ENCODE results near the gene DMRTA1.
"Not testable (repeated sequence)": the region's sequence is repeated elsewhere in the genome, so short reads cannot be mapped to it uniquely, and the experiment has no call there.

Gene DMRTA1, protein sequence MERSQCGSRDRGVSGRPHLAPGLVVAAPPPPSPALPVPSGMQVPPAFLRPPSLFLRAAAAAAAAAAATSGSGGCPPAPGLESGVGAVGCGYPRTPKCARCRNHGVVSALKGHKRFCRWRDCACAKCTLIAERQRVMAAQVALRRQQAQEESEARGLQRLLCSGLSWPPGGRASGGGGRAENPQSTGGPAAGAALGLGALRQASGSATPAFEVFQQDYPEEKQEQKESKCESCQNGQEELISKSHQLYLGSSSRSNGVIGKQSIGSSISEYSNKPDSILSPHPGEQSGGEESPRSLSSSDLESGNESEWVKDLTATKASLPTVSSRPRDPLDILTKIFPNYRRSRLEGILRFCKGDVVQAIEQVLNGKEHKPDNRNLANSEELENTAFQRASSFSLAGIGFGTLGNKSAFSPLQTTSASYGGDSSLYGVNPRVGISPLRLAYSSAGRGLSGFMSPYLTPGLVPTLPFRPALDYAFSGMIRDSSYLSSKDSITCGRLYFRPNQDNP

DNA sequence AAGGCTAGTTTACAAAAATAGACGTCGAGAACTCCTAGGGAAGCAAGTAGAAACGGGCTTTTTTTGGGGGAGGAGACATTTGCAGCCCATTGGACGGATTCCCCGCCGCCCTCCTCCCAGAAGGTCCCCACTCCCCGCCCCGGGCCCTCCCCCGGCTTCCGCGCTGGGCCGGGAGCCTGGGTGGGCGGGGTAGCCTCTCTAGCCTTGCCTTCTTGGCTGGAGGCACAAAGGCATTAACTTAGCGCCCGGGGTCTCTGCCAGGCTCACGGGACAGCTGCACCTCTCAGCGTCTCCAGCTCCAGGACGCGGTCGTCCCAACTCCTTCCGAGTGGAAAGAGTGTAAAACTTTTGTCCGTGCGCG lies at the start of gene DMRTA1:
TSS of gene DMRTA1 (plus strand) at position 236 of the 361 bp plus-strand sequence. CDS start 242 bp downstream, outside the sequence.
- FAIRE-seq, result no peak

DNA sequence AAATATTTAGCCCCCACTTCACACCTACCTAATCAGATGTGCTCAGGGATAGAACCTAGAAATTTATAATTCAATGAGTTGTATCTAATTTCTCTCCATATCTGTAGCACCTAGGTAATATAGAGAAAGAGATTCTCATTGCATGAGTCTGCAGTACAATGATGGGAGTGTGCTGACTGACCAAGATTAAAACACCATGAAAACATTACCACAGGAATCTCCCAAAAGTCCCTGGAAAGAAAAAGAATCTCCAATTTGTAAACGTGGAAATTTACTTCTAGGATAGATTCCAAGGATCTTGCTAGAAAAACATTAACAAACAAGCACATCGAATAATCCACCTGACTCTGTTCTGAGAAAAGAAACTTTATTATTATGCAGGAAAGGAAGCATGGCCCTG lies 45.0 kb upstream of the DMRTA1 start:
- no peak for FAIRE-seq

DNA sequence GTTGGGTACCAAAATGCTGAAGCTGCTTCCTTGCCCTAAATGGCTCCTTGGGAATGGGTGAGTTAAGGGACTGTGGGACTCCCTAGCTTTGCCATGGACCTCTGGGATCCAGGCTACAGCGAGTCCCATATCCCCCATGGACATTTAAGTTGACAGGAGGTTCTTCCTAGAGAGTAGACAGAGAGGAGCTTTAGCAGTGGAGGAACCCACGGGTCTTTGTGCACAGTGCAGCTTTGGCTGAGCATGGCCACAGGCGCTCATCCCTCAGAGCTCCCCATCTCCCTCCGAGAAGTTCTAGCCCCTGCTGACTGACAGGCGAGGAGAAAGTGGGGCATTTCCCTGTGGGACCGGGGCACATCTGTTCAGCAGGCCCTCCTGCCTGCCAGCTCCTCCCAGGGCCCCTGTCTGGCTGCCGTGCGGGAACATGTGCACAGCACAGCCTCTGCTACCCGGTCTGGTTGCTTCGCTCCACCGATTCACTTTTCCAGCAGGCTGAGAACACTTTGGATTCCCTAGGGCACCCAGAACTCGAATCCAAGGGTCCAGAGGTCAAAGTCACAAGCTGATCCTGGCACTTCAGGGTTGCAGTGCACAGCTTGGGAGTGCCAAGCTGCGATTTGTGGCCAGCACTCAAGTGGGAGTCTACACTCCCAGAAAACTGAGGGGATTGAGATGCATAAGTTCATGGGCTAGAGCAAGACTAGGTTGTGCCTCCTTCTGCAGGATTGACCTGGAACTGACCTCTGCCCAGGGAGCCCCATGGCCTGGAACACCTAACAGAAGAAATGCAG lies 40.6 kb upstream of the DMRTA1 start:
- no peak for FAIRE-seq

DNA sequence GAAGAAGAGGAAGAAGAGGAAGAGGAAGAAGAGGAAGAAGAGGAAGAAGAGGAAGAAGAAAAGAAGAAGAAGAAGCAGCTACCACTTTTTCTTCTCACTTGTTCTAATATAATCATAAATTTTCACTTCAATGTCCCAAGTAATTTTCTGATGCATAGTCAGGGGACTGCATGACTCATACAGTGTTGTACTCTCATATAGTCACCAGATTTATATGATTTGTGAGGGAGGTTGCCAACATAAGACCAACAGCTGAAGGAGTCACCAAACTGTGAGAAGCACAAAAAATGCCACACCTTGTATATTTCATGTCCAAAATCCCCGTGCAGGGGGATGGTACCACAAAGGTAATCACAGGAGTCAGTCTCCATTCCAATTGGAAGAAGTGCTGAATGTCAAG lies 32.7 kb upstream of the DMRTA1 start:
- no peak for FAIRE-seq

DNA sequence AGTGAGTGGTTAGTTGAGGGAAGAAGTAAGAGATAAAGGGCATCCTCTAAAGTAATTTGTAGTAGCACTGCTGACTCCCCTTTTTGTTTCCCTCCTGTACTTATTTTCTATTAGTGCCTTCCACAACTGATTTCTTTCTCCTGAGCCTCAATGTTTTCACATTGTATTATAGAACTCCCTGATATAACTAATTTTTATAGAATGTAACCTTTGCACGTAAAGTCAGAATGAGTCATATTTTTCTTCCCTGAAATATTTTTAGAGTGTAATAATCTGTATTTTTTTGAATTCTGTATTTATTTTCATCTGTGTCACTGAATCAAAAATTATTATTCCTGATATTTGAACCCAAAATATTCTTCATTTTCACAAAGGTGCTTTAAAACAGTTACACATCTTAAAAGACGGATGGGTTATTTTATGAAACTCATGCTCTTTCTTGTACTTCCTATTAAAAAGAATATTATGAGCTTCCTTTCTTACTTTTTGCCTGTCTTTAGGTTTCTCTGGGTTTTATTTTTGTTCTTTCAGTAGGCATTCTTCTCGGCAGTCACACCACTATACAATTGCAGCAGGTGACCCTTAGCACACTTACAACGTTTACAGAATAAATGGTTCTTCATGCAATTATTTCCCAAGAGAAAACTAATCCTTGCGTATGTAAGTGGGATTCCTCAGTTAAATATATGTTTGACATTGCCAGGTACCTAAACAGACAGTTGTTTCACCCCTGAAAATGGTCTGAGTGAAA lies 30.5 kb upstream of the DMRTA1 start:
- no peak for FAIRE-seq

DNA sequence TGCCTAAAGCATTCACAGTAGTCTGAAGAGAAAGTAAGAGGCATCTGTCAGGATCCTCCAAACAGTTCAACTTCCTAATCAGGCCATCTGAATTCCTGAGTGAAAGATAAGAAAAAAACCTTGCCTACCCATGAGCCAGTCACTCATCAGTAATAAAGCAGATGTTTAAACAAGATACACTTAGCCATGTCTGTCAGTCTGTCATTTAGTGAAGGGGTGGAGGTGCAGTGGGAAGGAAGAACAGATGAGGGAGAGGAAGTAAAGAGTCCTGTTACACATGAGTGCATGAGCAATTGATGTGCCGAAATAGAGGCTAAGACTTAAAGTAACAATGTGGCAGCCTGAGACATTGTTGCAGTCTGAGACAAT lies 29.9 kb upstream of the DMRTA1 start:
- no peak for FAIRE-seq

DNA sequence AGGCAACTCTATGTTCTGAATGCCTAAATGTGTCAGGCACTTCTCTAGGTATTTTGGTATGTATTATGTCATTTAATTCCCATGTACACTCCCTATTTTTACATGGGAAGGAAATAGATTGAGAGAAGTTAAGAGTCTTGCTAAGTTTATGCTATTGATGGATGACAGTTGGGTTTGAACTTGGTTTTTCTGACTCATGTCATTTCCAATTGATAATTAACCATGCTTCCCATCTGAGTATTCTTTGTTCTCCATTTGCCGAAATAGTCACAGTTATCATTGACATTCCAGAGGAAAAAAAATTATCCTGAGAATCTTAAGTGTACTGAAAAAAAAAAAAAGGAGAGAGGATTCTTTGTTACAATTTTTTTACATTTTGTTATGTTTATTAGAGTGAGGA lies 23.1 kb upstream of the DMRTA1 start:
- FAIRE-seq, result no peak

DNA sequence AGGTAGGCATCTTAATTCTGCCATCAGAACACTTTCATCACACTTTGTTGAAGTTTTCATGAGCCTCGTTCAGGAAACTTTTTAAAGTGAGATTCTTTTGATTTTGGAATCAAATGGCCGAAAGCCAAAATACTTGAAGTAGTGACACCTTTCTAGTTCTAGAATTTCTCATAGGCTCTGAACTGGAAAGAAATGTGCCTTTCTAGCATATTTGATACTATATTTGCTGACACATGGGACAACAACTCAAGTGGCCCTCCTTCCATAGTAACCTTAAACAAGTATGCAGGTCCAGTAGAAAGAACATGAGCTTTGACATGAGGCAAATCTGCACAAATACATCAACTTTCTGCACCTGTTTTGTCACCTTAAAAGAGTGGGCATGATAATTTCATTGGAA lies 22.0 kb upstream of the DMRTA1 start:
- no peak for FAIRE-seq

DNA sequence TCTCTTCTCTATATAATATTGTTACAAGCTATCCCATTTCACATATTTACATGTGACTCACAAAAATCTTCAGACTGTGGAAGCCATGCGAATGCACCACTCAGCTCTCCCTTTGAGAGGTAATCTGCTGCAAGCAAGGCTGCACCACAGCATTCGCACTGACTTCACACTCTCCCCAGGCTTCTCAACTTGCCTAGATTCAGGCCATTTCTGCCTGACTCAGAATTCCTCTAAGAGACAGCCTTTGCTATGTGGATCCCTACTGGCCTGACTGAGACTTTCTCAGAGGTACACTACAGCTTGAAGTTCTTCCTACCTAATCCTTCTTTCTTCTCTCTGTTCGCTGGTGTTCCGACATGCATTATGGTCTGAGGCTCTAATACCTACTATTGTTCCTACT lies 21.1 kb upstream of the DMRTA1 start:
- FAIRE-seq, result no peak

DNA sequence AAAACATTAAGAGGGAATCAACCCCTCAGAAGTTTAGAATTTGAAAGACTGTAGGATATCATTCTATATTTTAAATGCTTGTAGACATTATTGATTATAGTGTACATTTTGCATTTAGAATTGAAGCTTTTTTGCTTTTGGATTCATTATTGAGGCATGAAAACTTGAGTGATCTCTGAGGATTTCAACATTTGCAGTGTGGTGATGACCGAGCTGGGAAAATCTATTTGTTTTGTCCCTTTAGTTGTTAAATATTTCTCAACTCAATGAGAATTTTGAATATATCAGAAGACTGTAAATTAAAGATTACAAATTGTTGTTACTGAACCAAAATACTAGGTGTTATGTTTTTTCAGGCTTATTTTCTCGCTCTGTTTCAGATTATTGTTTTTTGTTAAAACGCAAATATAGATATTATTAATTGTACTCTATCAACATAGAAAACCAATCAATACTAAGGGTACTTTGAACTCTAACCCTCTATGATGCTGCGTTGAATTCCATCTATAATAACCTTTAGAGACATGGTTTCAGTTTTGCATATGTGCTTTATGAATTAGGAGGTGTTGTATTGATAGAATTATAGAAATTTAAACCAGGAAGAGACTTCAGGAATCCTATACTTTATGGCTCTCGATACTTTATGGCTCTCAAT lies 19.3 kb upstream of the DMRTA1 start:
- FAIRE-seq, result no peak

DNA sequence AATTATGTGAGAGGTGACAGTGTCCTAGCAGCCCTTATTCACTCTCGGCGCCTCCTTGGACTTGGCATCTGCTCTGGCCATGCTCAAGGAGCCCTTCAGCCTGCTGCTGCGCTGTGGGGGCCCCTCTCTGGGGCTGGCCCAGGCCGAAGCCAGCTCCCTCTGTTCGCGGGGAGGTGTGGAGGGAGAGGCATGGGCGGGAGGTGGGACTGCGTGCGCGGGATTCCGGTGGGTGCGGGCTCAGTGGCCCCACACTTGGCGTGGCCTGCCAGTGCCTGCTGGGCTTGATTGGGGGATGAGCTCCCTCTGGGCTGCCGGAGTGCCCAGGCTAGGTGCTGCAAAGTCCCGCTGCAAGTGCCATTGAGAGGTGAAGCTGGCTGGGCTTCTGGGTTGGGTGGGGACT lies 12.9 kb upstream of the DMRTA1 start:
- no peak for FAIRE-seq

DNA sequence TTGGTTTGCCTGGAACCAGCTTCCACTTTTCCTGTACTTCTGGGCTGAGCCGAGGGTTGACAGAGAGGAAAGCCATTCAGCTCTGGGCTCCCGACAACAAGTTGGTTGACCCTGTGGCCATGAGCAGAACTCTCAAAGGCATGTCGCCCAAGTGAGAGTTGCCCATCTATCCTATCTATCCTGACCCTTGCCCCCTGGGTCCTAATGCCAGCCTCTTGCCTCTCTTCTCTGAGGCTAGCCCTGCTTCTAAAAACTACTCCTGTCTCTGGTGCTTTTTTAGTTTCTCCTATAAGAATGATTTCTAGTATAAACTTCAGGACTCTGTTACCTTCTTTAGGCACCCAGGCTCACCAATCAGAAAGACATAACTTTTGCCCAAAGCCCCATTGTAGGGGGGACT lies 11.4 kb upstream of the DMRTA1 start:
- not testable (repeated sequence) for FAIRE-seq

DNA sequence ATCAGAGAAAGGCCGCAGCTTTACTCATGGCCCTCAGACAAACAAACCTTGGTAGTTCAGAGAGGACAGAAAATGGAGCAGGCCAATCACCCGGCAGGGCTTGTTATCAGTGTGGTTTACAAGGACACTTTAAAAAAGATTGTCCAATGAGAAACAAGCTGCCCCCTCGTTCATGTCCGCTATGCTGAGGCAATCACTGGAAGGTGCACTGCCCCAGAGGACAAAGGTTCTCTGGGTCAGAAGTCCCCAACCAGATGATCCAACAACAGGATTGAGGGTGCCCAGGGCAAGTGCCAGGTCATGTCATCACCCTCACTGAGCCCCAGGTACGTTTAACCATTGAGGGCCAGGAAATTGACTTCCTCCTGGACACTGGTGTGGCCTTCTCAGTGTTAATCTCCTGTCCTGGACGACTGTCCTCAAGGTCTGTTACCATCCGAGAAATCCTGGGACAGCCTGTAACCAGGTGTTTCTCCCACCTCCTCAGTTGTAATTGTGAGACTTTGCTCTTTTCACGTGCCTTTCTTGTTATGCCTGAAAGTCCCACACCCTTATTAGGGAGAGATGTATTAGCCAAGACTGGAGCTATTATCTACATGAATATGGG lies 9.1 kb upstream of the DMRTA1 start:
- not testable (repeated sequence) for FAIRE-seq

DNA sequence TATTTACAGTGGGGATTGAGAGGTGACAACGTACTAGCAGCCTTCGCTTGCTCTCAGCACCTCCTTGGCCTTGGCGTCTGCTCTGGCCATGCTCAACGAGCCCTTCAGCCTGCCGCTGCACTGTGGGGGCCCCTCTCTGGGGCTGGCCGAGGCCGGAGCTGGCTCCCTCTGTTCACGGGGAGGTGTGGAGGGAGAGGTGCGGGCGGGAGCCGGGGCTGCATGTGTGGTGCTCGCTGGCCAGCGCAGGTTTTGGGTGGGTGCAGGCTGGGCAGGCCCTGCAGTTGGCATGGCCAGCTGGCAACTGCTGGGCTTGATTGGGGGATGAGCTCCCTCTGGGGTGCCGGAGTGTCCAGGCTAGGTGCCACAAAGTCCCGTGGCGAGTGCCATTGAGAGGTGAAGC lies 5.8 kb upstream of the DMRTA1 start:
- no peak for FAIRE-seq

DNA sequence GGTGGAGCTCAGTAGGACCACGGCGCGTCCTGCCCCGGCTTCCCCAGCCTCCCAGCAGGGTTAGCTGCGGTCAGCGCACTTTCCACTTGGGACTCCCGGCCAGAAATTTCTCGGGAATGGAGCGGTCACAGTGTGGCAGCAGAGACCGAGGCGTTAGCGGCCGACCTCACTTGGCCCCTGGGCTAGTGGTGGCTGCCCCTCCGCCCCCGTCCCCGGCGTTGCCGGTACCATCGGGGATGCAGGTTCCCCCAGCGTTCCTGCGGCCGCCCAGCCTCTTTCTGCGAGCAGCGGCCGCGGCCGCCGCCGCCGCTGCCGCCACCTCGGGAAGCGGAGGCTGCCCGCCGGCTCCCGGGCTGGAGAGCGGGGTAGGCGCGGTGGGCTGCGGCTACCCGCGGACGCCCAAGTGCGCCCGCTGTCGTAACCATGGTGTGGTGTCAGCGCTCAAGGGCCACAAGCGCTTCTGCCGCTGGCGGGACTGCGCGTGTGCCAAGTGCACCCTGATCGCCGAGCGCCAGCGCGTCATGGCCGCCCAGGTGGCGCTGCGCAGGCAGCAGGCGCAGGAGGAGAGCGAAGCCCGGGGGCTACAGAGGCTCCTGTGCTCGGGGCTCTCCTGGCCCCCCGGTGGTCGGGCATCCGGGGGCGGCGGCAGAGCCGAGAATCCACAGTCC lies 460 bp downstream of the DMRTA1 start:
- no peak for FAIRE-seq

DNA sequence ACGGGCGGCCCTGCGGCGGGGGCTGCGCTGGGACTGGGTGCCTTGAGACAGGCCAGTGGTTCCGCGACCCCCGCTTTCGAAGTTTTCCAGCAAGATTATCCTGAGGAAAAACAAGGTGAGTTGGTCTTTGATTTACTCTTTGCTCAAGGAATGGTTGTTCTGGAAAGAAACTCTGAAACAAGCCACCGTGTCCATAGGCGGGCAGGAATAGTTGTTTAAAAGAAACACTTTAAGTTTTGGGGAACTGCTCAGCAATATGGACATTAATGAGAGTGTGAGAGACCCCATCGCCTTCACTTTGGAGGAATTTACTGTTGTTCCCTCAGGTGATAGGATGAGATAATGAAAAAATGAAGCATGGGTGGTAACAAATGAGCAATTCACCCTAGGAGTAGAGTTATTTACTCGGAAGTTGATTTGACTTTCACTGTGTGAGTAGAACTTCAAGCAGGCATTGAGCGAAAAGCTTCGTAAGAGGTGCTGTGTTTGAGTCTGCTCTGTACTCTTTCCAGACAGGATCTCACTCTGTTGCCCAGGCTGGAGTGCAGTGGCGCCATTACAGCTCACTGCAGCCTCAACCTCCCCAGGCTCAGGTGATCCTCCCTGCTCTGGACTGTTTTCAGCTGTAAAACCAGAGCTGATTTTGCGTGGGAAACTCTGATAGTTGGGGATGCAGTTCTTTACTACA lies 1.1 kb downstream of the DMRTA1 start:
- FAIRE-seq, result no peak

DNA sequence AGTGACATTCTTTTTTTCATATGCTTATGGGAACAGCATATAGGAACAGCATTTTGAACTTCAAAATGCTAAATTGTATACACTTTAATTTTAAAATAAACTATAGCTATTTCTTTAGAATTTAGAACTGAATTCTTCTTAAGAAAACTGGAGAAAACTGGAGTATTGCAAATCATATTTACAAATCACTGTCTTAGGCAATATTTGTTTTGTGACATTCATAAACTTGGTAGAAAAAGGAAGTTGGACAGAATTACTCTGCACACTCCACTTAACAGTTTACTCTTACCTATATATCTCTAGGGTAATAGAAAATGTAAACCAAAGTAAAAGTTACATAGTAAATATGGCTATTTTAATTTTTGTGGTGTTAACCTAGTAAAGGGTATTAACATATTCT lies 3.1 kb downstream of the DMRTA1 start:
- FAIRE-seq, result no peak

DNA sequence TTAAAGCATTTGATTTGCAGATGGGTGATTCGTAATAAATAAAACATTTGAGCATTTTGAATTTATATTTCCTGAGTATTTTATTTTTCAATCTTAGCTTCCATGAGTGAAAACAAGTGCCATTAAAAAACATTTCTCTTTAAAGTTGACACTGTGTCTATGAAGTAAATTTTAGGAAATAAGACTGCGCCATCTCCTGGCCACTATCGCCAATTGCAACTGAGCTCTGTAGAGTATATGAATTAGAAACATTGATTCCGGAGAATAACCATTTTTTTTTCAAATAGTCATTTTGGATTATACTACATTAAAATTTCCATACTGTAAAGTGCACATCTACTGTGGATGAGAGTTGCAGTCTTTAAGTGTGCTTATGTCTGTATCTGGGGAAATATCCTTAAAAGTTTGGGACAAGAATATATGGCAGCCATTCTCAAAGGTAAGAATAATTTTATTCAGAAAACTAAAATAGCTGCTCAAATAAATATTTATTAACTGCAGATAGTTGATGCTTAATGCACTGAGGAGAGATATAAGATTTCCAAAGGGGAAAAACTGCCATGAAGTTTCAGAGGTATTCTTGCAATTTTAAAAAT lies 5.9 kb downstream of the DMRTA1 start:
- FAIRE-seq, result peak; percentile 92

DNA sequence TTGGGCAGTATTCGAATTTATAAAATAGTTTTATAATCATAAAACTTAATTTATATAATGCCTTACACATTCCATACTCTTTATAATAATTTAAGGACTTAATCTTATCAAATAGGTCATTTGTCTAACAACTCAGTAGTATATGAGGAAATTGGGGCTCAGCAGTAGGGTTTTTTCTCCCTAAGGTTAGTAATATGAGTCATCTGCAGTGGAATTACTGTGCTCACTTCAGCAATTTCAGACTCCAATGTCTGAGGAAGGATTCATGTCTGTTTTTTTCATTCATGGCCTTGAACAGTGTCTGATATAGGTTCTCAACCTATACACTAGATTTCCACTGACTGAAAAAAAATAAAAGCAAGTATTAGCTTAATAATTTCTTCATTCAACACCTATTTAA lies 7.4 kb downstream of the DMRTA1 start:
- FAIRE-seq, result no peak

DNA sequence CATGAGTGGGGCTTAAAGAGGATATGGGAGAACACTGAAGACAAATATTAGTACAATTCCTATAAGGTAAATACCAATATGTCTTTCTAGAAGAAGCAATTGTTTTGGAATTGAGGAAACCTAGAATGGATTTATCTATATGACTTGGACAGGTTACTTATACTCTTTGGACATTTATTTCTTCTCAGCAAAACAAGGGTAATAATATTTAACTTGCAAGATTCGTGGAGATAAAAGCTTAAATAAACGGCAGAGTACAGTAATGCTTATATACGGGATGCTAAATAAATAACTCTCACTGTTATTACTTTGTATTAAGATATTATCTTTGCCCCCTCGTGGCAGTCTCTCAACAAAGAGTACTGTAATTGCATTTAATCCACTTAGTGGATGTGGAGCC lies 8.6 kb downstream of the DMRTA1 start:
- no peak for FAIRE-seq

DNA sequence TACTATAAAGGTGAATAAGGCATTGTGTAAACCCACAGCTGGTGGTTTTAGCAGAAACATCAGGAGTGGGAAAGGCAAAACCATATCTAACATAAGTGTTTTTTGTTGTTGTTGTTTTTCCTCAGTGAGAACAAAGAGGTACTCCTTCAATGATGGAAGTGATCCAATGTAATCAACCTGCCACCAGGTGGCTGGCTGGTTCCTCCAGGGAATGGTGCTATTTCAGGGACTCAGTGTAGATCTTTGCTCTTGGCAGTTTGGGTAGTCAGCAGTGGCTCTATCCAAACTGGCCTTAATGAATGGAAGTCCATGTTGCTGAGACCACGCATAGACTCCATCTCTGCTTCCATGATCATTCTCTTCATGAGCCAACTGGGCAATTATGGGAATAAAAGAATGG lies 10.8 kb downstream of the DMRTA1 start:
- no peak for FAIRE-seq
